Activated T-cell treated with anti-CD3 and anti-CD28 coated beads, Interleukin-2, amount 50 U/mL, for 1 hour (primary cell): ENCODE results near the gene PASK.

Experiments
- DNase-seq: peaks from one replicate; pipeline ENCODE4 v3.0.0-alpha.2; 2020

Gene PASK

GRCh38 chr2:241063093-241063551 lies 86.2 kb downstream of the PASK start:
- no peak for DNase-seq

- DNase-seq: no peak
These were observed 86.7 kb downstream of the PASK start for GRCh38 chr2:241062389-241063092.

GRCh38 chr2:241061275-241061674 lies 88.0 kb downstream of the PASK start:
- no peak for DNase-seq
